SK-N-MC (cell line): ENCODE results near the gene PLSCR1.

Experiments used
- EZH2 ChIP-seq: fragments of 200-600 bp; sonication (generic); IDR thresholded peaks from one replicate; pipeline ENCODE4 v1.6.1; 2017; ENCODE audit warnings: antibody characterized with exemption
- POLR2AphosphoS5 ChIP-seq: IDR thresholded peaks from 2 replicates; pipeline ENCODE4 v1.6.1; 2012; ENCODE audit warnings: mild to moderate bottlenecking, low read depth, low read length, borderline replicate concordance

GRCh38 chr3:146590521-146590920 is 46.1 kb upstream of the PLSCR1 start:
- no peak for TF ChIP-seq EZH2
- no peak for TF ChIP-seq POLR2AphosphoS5
